Measurements from ENCODE around the gene SYTL3.

DNA sequence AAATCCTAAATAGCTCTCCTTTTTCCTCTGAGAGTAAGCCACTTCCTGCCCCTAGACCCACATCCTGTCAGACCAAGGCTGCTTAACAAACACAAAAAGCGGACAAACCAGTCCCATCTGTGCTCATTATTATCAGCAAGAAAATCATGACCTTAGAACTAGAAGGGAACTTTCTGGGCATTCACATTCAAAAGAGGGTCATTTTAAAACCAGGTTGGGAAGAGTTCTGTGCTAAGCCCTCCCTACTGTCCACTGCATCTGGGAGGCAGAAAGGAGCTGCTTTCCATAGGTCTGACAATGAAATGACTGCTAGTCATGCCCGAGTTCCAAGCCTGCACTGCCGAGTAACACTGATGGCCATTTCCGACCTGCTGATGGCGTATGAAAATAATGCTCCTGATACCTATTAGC lies 153.9 kb downstream of the SYTL3 start:
- TF ChIP-seq CTCF (IDR thresholded peaks at IDR 0.05), result no peak
- peak in 1 of 3 donors; percentile 20 for TF ChIP-seq POLR2AphosphoS5 (IDR thresholded peaks at IDR 0.05)
